GM19397 (cell line): ENCODE measurements around the gene CYP4A22.
"Not testable (repeated sequence)": the region's sequence is repeated elsewhere in the genome, so short reads cannot be mapped to it uniquely, and the experiment has no call there.

Source experiments
- ATAC-seq: cut with Tn5 transposase; IDR thresholded peaks from one replicate; pipeline ENCODE4 v1.9.1; 2021; ENCODE audit warnings: mild to moderate bottlenecking, moderate library complexity; ENCODE audit not compliant: unreplicated experiment

CYP4A22 gene, protein sequence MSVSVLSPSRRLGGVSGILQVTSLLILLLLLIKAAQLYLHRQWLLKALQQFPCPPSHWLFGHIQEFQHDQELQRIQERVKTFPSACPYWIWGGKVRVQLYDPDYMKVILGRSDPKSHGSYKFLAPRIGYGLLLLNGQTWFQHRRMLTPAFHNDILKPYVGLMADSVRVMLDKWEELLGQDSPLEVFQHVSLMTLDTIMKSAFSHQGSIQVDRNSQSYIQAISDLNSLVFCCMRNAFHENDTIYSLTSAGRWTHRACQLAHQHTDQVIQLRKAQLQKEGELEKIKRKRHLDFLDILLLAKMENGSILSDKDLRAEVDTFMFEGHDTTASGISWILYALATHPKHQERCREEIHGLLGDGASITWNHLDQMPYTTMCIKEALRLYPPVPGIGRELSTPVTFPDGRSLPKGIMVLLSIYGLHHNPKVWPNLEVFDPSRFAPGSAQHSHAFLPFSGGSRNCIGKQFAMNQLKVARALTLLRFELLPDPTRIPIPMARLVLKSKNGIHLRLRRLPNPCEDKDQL

DNA sequence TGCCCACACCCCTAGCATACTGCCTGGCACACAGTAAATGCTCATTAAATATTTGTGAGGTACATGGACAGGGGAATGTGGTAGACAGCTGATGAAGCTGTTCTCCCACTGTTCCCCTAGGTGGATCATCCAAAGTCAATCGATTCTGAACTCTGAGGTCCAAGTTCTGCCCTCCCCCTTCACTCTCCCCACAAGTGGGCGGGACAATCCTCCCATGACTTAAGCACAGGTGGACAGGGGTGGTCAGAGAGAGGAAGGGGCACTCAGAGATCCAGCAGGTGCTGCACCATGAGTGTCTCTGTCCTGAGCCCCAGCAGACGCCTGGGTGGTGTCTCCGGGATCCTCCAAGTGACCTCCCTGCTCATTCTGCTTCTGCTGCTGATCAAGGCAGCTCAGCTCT lies at the start of gene CYP4A22:
Gene CYP4A22 (plus strand): TSS at position 244 of the 400 bp plus-strand sequence. CDS start 45 bp downstream, at position 289.
- no peak for ATAC-seq

DNA sequence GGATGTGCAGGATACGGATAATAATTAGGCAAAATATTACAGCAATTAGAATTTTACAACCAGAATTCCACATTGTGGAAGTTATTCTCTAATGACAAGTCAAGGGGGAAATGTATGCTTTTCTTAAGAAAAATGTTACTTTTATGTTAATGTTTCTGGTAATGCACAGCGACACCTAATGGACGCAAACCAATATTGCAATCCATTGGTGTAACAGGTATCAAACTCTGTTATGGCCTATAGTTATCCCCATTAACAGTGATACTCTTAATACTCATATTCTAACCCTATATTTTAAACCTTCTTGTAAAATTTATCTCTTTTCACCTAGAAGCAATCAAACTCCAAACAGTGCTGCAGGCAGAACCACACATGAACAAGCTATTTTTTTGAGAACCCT lies 47.9 kb upstream of the CYP4A22 start:
- not testable (repeated sequence) for ATAC-seq

DNA sequence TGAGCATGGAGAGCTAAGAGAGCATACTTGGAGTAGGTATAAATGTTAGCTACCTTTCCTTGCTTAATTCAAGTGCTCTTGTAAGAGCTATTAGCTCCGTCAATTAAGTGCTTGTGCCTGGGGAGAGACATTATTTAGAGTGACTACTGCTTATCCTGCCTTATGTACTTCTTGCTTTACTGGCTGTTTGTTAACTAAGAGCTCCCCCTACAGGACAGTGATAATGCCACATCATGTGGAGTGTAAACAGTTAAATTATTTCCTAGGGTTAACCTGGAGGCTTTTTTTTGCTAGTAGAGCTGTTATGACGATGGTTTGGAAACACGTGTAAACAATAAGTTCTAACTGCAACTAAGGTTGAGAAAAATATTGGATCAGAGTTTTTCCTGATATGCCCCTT lies 45.8 kb upstream of the CYP4A22 start:
- ATAC-seq: not testable (repeated sequence)

DNA sequence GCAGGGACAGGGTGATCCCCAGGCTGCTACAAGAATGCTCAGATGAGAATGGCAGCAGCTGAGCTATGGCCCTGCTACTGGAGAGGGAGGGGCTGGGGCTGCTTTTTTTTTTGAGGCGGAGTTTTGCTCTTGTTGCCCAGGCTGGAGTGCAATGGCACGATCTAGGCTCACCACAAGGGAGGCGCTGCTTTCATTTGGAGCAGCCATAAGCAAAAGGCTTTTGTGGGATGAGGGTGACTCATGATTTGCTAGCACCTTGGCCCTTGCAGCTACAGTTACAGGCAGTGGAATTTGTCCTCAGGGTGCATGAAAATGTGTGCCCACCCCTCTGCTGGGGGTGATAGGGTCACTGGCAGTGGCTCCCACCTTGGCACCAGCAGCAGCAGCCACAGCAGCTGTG lies 32.4 kb upstream of the CYP4A22 start:
- no peak for ATAC-seq

DNA sequence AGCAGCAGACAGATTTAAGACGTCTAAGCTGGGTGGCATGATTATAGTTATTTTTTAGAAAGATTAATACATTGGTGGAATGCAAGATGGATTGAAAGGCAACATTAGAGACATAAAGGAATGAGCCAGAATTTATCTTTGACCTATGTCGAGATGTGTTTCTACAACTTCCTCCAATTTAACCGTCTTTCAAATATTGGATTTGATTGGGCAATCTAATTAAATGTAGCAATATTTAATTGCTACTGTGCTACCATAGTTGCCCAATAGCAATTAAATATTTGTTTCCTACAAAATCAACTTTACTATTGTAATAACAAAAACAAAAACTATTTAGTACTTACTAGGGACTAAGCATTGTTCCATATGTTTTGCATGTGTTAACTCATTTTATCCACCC lies 30.4 kb upstream of the CYP4A22 start:
- ATAC-seq: no peak

DNA sequence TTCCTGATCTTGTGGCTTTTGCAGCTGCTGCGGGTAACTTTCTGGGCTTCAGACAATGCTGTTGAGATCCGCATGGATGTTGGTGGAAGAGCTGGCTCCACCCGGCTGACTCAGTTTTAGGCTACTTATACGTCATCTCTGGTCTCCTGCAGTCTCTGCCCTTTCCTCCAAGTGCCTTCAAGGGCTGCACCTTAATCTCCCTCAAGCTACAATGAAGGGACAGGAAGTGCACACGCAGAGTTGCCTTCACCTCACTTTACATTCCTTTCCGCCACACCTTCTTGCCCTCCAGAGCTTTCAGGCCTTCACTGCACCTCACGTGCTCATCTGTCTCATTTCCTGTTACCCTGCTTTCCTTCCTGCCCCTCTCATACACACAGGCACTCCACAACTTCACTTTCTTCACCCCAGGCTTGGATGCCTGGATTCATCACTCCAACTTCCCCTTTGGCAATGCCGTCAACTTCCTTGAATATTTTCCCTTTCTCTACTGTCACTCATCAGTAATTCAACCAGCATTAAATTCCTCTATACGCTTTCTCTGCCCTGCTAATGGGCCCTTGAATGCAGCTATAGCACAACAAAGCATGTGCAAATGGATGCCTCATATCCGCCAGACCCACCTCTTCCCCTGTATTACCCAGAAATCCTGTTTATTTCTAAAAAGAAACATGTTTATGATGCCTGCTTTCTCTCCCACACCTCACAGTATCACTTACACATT lies 29.2 kb upstream of the CYP4A22 start:
- ATAC-seq: not testable (repeated sequence)

DNA sequence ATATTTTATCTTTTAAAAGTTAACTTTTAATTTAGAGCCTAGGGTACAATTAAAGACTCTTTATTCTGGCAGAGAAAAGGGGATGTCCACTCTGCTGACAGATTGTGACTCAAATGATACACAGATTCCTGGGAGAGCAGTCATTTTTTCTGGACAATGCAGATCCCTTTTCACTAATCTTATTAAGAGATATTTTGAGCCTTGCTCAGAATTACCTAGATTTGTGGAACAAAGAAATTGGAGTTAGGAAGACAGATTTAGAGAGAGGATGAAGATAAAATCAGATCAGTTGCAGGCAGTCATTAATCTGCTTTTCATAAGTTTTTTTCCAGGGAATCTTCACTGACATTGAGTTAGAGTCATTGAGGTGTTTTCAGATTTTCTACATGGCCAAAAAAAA lies 27.8 kb upstream of the CYP4A22 start:
- not testable (repeated sequence) for ATAC-seq

DNA sequence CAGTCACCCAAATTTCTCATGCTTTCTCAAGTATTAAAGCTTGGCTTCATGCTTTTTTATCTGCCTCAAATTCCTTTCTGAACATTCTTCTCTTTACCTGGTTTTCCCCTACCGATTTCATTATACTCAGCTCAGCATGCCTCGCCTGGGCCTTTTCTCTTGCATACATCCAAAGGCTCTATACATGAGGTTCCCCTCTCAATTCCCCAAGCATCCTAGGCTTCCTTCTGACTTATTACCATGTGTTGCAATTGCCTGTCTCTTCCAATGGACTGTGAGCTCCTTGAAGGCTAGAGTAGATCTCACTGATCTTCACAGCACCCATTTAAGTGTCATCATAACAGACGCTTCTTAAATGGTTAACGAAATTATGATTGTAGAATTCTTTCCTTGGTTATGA lies 24.1 kb upstream of the CYP4A22 start:
- ATAC-seq: no peak

DNA sequence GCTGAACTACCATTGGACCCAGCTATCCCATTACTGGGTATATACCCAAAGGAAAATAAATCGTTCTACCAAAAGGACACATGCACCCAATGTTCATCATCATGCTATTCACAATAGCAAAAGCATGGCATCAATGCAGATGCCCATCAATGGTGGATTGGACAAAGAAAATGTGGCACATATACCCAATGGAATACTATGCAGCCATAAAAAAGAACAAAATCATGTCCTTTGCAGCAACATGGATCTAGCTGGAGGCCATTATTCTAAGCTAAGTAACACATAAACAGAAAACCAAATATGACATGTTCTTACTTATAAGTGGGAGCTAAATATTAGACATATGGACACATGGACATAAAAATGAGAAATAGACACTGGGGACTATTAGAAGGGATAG lies 16.2 kb upstream of the CYP4A22 start:
- ATAC-seq: not testable (repeated sequence)

DNA sequence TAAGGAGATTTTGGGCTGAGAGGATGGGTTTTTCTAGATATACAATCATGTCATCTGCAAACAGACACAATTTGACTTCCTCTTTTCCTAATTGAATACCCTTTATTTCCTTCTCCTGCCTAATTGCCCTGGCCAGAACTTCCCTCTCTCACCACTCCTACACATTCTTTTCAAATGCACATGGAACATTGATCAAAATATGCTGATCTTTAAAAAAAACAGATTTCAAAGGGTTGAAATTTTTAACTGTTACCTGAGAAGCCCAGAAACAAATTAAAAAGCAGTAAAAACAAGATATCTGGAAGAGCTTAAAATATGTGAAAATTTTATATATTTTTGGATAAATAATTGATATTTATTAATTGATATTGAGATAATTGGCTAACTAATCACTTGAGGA lies 12.4 kb upstream of the CYP4A22 start:
- ATAC-seq: not testable (repeated sequence)

DNA sequence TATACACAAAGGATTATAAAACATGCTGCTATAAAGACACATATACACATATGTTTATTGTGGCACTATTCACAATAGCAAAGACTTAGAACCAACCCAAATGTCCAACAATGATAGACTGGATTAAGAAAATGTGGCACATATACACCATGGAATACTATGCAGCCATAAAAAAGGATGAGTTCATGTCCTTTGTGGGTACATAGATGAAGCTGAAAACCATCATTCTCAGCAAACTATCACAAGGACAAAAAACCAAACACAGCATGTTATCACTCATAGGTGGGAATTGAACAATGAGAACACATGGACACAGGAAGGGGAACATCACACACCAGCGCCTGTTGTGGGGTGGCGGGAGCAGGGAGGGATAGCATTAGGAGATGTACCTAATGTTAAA lies 10.2 kb upstream of the CYP4A22 start:
- not testable (repeated sequence) for ATAC-seq

DNA sequence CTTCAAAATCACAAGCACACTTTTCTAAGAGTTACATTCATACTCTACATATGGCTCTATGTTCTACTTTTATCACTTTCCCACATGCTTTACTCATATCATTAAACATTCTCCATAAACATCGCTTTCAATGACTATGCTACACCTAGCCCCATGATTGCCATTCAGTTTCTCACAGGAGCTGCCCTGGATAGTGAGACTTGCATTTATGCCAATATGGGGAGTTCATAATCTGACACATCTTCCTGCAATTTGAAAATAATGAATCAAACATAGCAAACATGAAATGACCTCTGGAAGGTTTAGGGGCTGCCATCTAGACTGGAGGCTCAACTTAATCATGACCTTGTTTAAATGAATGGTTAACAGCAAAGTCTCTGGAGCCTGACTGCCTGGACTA lies 9.0 kb upstream of the CYP4A22 start:
- no peak for ATAC-seq

DNA sequence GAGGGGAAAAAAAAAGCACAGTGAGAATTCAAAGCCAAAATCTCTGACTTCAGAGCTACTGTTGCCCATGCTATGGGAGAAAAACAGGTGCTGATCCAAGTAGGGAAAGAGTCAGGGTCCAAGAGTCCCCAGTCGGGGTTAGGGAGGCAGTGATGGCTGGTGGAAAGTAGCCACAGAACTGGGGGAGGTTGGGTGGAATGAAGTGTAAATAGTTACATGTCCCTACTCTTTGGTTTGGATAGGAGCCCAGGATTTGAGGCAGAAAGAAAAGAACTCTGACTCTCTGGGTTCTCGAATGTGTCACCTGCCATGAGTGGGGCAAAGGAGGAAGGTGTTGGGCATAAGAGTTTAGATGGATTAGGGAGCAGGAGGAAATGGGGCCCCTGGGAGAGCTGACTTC lies 8.4 kb upstream of the CYP4A22 start:
- not testable (repeated sequence) for ATAC-seq

DNA sequence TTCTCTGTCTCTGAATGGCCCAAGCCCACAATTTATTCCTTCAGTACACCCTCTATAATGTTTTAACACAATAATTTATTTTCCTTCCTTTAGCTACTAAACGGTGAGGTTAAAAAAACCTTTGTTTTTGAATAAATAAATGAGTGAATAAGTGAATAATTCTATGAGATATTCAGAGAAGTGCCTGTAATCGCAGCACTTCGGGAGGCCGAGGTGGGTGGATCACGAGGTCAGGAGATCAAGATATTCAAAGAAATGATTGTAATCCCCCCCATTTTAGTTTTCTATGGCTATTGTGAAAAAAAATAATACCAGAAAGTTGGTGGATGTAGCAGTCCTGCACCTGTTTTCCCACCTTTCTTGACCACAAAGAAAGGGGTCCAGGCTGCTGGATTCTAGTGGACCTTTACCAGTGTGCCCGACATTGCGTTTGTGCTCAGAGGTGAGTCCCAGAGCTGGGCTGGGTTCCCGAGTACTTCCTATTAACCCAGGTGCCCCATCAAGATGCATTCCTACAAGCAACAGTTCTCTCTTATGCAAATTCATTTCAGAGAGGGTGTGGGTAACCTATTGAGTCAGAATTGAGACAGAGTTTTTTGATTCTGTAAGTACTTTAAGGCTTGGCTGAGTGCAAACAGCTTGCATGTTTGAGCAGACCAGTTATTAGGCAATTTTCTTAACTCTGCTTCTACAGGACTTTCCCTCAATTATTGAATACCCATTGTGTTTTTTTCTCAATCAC lies 7.6 kb upstream of the CYP4A22 start:
- not testable (repeated sequence) for ATAC-seq

DNA sequence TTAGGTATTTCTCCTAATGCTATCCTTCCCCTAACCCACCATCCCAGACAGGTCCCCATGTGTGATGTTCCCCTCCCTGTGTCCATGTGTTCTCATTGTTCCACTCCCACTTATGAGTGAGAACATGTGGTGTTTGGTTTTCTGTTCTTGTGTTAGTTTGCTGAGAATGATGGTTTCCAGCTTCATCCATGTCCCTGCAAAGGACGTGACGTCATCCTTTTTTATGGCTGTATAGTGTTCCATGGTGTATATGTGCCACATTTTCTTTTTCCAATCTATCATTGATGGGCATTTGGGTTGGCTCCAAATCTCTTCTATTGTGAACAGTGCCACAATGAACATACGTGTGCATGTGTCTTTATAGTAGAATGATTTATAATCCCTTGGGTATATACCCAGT lies 4.6 kb upstream of the CYP4A22 start:
- ATAC-seq: not testable (repeated sequence)

DNA sequence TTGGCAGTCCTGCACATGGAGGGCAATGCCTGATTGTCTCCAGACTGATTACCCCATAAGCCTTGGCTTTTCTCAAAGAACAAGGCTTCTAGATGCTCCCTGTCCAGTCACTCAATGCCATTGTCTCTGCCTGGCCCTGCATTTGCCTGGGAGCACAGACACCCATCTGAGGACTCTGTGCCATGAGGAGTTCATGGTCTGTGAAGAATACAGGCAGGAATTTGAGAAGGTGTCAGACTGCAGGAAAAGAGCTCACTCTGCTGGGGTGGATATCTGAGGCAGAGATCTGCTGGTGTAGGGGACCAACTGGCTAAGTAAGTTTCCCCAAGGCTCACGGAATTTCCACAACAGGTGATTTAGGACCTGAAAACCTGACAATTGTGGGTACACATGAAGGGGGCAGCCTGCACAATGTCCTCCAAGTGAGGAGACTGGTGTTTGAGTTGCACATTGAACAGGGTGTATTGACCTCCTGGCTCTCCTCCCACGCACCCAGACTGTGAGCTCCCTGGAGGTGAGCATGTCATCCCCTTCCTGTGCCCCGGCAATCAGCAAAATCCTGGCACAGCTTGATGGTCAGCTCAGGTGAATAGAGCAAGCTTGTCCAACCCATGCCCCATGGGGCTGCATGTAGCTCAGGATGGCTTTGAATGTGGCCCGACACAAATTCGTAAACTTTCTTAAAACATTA lies 829 bp downstream of the CYP4A22 start:
- ATAC-seq: no peak

DNA sequence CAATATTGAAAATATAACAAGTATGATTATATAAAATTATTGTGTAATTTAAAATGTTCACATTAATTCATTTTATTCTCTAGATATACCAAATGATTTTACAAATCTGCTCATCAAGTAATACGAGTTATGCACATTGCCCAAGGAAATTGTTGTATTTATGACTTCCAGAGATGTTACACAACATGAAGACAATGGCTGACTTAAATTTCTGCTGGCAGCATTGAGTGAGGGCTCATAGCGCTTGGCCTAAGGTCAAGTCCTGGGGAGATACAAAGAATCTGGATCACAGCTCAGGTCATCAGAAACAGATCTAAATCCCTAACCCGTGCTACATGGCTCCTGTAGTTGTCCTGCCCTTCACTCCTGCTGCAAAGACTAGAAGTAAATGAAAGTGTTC lies 3.1 kb downstream of the CYP4A22 start:
- not testable (repeated sequence) for ATAC-seq

DNA sequence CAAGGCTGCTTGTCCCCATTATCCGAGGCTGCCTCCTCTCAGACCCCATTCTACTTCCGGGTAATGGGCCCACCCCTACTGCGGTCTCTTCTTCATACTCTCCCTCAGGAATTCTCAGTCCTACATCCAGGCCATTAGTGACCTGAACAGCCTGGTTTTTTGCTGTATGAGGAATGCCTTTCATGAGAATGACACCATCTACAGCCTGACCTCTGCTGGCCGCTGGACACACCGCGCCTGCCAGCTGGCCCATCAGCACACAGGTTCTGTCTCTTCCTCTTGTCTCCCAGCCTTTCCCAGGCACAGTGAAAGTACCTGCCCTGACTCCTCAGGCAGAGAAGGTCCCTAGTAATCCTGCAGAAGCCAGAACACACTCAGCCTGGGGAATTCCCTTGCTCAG lies 6.4 kb downstream of the CYP4A22 start:
- ATAC-seq: not testable (repeated sequence)

DNA sequence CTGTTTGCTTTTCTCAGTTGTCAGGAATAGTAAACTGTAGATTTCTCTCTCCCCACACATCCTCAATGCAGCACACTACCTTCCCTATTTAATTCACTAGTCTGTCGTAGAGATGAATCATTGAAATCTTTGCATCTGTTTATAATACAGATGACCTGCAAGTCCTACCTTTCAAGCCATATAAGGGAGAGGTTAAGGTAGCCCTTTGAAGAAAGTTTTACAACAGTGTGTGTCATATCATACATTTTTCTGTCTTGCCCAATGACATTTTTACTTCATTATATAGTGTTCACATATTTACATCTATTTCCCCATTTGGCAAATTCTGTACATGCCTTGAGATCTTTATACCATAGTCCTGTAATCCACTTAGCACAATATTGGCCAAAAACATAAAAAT lies 9.3 kb downstream of the CYP4A22 start:
- not testable (repeated sequence) for ATAC-seq

DNA sequence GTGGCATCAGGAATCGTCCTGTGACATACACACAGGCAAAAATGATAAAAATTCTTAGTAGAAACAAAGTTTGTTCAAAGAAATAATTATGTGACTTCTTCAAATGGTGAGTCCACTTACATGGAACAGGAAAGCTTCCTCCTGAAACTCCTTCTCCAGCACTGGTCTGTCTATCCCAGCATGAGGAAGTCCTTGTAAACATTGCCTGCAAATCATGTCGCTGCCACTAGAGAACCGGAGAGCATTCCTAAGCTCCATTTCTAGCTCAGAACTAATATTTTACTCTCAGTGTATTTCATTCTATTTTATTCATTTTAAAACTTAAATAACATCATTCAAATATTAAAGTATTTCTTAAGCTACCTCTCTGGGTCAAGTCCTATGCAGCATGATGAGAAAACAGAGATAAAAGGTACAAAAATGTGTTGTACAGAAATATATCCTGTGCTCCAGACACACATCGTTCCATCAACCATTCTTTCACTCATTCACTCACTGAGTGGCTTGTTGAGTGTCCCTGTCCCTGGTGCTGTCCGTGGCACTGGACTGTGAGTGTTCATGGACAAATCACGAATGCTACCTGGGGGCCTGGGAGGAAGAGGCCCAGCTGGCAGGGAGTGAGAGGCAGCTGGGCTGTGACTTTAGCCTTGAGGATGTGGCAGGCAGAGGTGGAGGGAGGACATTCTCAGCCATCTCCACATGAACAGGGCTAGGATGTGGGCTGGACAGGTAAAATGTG lies 10.0 kb downstream of the CYP4A22 start:
- ATAC-seq: no peak
